Activated CD8-positive, alpha-beta memory T cell treated with anti-CD3 and anti-CD28 coated beads for 36 hours (primary cell): ENCODE results near the gene C10orf143. TPM values are rescaled to one million over a fixed set of nuclear protein-coding genes. Genes with fewer than 3 reads are reported as not detected.

Source experiments
- CTCF ChIA-PET: fragments of 350-600 bp; sonication (Branson Sonifier 250); formaldehyde crosslinking; loops from one replicate; lab custom pipeline; 2021; ENCODE audit warnings: antibody characterized with exemption; lab: Charles Lee
- POLR2A ChIA-PET: fragments of 350-600 bp; sonication (Branson Sonifier 250); formaldehyde crosslinking; loops from one replicate; lab custom pipeline; 2021; ENCODE audit warnings: antibody characterized with exemption; lab: Charles Lee
- total RNA-seq, 2 experiments: library from RNA; stranded (reverse); gene quantifications; one replicate each; pipeline ENCODE4 v1.2.3, GENCODE V29; 2021

C10orf143 gene
- total RNA-seq, 2 experiments from 2014 or later: 4.0 to 5.0 TPM

- ChIA-PET CTCF (no interaction called here), POLR2A (no interaction called here)
Observed at GRCh38 chr10:130073912-130074311, 36.7 kb downstream of the C10orf143 start.

GRCh38 chr10:130072247-130072646, 38.4 kb downstream of the C10orf143 start:
- ChIA-PET CTCF (no interaction called here), POLR2A (no interaction called here)

GRCh38 chr10:130067893-130068292, 42.7 kb downstream of the C10orf143 start:
- POLR2A ChIA-PET: no interaction called here
- CTCF ChIA-PET: no interaction called here

- POLR2A ChIA-PET: no interaction called here
Observed at GRCh38 chr10:130066743-130067142, 43.9 kb downstream of the C10orf143 start.

GRCh38 chr10:130065251-130065650, 45.4 kb downstream of the C10orf143 start:
- CTCF ChIA-PET: no interaction called here
- POLR2A ChIA-PET: no interaction called here

More at GRCh38 chr10:130066743-130067142, 43.9 kb downstream of the C10orf143 start:
- CTCF ChIA-PET: no interaction called here

GRCh38 chr10:130064783-130065182, 45.8 kb downstream of the C10orf143 start:
- POLR2A ChIA-PET: no interaction called here
- CTCF ChIA-PET: no interaction called here

- ChIA-PET POLR2A (no interaction called here), CTCF (no interaction called here)
Observed at GRCh38 chr10:130062976-130063375, 47.7 kb downstream of the C10orf143 start.

GRCh38 chr10:130062201-130062600, 48.4 kb downstream of the C10orf143 start:
- POLR2A ChIA-PET: no interaction called here
- CTCF ChIA-PET: no interaction called here

- CTCF ChIA-PET: interaction anchor here (0.7 kb wide), 1 partner anchor 281 kb away, joined by 3 read pairs; no protein-coding TSS in a partner anchor
Observed at GRCh38 chr10:130061760-130062159, 48.9 kb downstream of the C10orf143 start.

GRCh38 chr10:130054021-130054420, 56.6 kb downstream of the C10orf143 start:
- ChIA-PET POLR2A (no interaction called here), CTCF (no interaction called here)

More at GRCh38 chr10:130061760-130062159, 48.9 kb downstream of the C10orf143 start:
- POLR2A ChIA-PET: no interaction called here

GRCh38 chr10:130053561-130053960, 57.1 kb downstream of the C10orf143 start:
- POLR2A ChIA-PET: no interaction called here
- CTCF ChIA-PET: no interaction called here

- ChIA-PET POLR2A (no interaction called here), CTCF (no interaction called here)
Observed at GRCh38 chr10:130052193-130052592, 58.4 kb downstream of the C10orf143 start.

- ChIA-PET CTCF (no interaction called here), POLR2A (no interaction called here)
Observed at GRCh38 chr10:130050721-130051120, 59.9 kb downstream of the C10orf143 start.

- ChIA-PET CTCF (no interaction called here), POLR2A (no interaction called here)
Observed at GRCh38 chr10:130049987-130050386, 60.6 kb downstream of the C10orf143 start.

- ChIA-PET CTCF (no interaction called here), POLR2A (no interaction called here)
Observed at GRCh38 chr10:130049244-130049643, 61.4 kb downstream of the C10orf143 start.

GRCh38 chr10:130048081-130048480, 62.5 kb downstream of the C10orf143 start:
- POLR2A ChIA-PET: no interaction called here

GRCh38 chr10:130047336-130047735, 63.3 kb downstream of the C10orf143 start:
- ChIA-PET CTCF (no interaction called here), POLR2A (no interaction called here)

More at GRCh38 chr10:130048081-130048480, 62.5 kb downstream of the C10orf143 start:
- CTCF ChIA-PET: no interaction called here

- POLR2A ChIA-PET: no interaction called here
- CTCF ChIA-PET: no interaction called here
Observed at GRCh38 chr10:130046591-130046990, 64.0 kb downstream of the C10orf143 start.

GRCh38 chr10:130045801-130046321, 64.8 kb downstream of the C10orf143 start:
- CTCF ChIA-PET: no interaction called here
- POLR2A ChIA-PET: no interaction called here

- ChIA-PET POLR2A (no interaction called here), CTCF (no interaction called here)
Observed at GRCh38 chr10:130045091-130045652, 65.5 kb downstream of the C10orf143 start.
